ENCODE data around the gene TWIST2. TPM values are rescaled to one million over a fixed set of nuclear protein-coding genes. Genes with fewer than 3 reads are reported as not detected.

TWIST2 gene
- polyA plus RNA-seq, 1 experiment, result 15.6 TPM

DNA sequence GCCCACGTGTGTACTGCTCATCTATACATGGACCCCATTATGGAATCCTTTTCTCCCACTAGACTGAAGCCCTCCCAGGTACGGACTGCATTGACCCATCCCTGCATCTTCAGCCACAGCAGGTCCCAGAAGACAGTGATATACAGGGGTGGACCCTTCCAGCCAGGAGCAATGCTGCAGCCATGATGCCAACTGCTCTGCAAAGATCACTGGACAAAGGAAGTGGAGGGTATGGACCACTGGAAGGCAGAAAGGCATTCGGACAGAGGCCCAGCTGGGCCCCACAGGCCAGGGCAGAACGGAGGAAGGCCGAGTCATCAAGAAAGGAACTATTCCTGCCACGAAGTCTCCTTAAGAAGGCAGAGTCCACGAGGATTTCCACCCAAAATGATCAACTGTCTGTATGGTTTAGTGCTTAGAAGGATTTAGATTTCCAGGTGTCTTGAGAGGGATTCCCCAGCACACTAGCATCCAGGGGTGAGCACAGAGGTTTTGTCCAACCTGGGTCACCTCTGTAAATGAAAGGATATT is 93.4 kb downstream of the TWIST2 start:
- H3K27ac ChIP-seq (ENCODE audit: low read depth, low read length), result no peak overlapping the region
- H3K27me3 ChIP-seq (ENCODE audit: control insufficient read depth, insufficient read depth, low read length), result no peaks in the 10 kb centered on the region
- DNase-seq (ENCODE audit: low read depth, low spot score), result no peak
- ChIA-PET CTCF (interaction anchor here (0.7 to 1.4 kb wide), 3 partner anchors 29 to 43 kb away, joined by 3 read pairs; no protein-coding TSS in a partner anchor), POLR2A (no interaction called here)
- H3K9me3 ChIP-seq (ENCODE audit: control insufficient read depth, insufficient read depth, low read length), result peaks cover 12% of the 10 kb centered on the region
- TF ChIP-seq, protein P1, sequence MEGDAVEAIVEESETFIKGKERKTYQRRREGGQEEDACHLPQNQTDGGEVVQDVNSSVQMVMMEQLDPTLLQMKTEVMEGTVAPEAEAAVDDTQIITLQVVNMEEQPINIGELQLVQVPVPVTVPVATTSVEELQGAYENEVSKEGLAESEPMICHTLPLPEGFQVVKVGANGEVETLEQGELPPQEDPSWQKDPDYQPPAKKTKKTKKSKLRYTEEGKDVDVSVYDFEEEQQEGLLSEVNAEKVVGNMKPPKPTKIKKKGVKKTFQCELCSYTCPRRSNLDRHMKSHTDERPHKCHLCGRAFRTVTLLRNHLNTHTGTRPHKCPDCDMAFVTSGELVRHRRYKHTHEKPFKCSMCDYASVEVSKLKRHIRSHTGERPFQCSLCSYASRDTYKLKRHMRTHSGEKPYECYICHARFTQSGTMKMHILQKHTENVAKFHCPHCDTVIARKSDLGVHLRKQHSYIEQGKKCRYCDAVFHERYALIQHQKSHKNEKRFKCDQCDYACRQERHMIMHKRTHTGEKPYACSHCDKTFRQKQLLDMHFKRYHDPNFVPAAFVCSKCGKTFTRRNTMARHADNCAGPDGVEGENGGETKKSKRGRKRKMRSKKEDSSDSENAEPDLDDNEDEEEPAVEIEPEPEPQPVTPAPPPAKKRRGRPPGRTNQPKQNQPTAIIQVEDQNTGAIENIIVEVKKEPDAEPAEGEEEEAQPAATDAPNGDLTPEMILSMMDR (IDR thresholded peaks at IDR 0.05; ENCODE audit: low read depth, low read length), result no peak
- no peak overlapping the region for H3K4me3 ChIP-seq (ENCODE audit: low read depth, low read length)

DNA sequence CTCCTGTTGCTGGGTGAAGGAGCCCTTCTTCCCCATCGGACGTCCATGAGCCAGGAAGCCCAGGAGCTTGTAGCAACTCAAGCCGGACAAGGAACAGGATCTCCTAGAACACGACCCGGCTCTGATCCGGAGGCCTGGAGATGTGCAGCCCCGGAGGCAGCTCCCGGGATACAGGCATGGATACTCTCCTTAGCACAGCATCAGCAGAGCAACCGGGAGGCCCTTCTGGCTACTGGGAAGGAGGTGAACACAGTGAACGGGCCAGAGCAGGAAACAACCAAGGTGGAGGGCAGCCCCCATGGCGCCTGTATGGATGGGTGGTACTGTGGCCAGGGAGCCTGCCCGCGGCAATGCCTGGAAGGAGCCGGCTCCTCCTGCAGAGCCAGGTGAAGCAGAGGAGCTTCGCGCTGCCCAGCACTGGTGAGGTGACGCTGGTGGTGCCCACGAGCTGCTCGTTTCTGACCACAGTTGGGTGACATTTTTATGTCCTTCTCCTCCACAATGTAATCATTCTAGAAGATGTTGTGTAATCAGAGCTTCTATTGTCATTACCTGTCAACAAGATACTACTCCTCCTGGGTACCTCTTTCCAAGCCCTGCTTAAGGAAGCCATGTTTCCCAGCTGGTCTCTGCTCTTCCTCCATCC is 94.3 kb downstream of the TWIST2 start:
- POLR2A ChIA-PET, result no interaction called here
- H3K4me3 ChIP-seq (ENCODE audit: low read depth, low read length), result no peak overlapping the region
- no peak overlapping the region for H3K27ac ChIP-seq (ENCODE audit: low read depth, low read length)
- no peaks in the 10 kb centered on the region for H3K27me3 ChIP-seq (ENCODE audit: control insufficient read depth, insufficient read depth, low read length)
- DNase-seq (ENCODE audit: low read depth, low spot score), result no peak
- CTCF ChIA-PET, result interaction anchor here (0.6 to 1.4 kb wide), 6 partner anchors 29 to 1307 kb away, joined by 3 to 4 read pairs (median 3); no protein-coding TSS in a partner anchor
- H3K9me3 ChIP-seq (ENCODE audit: control insufficient read depth, insufficient read depth, low read length), result peaks cover 21% of the 10 kb centered on the region
- TF ChIP-seq, protein P1 (IDR thresholded peaks at IDR 0.05; ENCODE audit: low read depth, low read length), result no peak

DNA sequence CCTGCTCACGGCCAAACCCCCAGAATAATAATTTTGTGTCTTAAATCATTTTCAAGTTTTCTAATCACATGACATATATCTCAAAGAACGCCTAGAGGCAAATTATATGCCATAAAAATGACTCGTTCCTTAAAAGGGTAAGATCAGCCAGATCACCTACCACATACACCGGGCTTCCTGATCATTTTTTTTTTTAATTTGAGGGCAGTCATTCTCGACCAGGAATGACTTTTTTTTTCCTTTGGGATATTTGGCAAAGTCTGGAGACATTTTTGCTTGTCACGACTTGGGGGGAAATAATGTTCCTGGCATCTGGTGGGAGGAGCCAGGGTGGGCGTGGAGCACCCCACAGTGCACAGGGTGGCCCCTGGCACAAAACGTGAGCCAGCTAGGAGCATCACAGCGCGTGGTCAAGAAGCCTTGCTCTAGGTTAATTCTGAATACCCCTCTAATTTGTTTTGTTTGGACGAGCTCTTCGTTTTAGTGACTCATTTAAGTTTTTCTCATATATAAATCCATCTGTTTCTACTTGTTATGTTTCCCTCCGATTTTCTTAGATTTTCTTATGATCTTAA is 94.9 kb downstream of the TWIST2 start:
- Histone ChIP-seq H3K9me3 (ENCODE audit: control insufficient read depth, insufficient read depth, low read length) (peaks cover 23% of the 10 kb centered on the region), H3K27ac (ENCODE audit: low read depth, low read length) (no peak overlapping the region), H3K4me3 (ENCODE audit: low read depth, low read length) (no peak overlapping the region), H3K27me3 (ENCODE audit: control insufficient read depth, insufficient read depth, low read length) (no peaks in the 10 kb centered on the region)
- TF ChIP-seq, protein P1 (IDR thresholded peaks at IDR 0.05; ENCODE audit: low read depth, low read length), result no peak
- ChIA-PET POLR2A (no interaction called here), CTCF (interaction anchor here (0.5 to 1.4 kb wide), 4 partner anchors 31 to 816 kb away, joined by 3 to 4 read pairs (median 3); no protein-coding TSS in a partner anchor)
- DNase-seq (ENCODE audit: low read depth, low spot score), result no peak

DNA sequence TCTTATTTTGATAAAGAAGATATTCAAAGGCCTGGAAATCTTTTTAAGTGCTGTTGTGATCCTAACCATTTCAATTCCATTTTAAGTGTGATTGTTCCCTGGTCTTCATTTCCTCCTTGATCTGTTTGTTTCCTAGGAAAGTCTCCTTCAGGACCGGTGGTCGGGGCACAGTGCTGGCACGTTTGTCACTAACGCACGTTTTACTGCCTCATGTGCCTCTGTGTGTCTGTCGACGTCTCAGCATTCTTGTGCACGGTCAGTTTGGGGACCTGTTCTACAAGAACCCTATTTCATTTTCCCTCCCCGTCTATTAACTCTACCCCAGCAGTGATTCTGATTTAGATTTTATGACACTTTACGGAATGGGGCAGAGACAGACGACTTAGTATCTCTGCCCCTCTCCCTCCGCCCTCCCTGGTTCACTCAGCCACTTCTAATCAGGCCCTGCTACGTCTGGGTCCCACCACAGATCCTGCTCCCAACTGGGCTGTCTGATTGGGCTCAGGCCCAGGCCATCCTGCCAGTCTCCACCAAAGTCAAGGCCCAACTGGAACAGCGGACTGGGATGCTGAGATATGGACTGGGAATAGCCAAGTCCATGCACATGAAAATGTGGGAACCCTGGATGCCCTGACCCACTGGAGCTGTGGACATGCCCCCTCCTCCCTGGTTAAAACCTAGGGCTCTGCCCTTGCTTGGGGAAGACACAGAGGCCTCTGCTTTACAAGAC is 95.6 kb downstream of the TWIST2 start:
- ChIA-PET CTCF (interaction anchor here (0.5 kb wide), 1 partner anchor 163 kb away, joined by 3 read pairs; no protein-coding TSS in a partner anchor), POLR2A (no interaction called here)
- TF ChIP-seq, protein P1 (IDR thresholded peaks at IDR 0.05; ENCODE audit: low read depth, low read length), result no peak
- Histone ChIP-seq H3K4me3 (ENCODE audit: low read depth, low read length) (no peak overlapping the region), H3K27ac (ENCODE audit: low read depth, low read length) (no peak overlapping the region), H3K9me3 (ENCODE audit: control insufficient read depth, insufficient read depth, low read length) (peaks cover 23% of the 10 kb centered on the region), H3K27me3 (ENCODE audit: control insufficient read depth, insufficient read depth, low read length) (no peaks in the 10 kb centered on the region)
- DNase-seq (ENCODE audit: low read depth, low spot score), result no peak
